Mesothelial cell of epicardium (in vitro differentiated cells): ENCODE results near the gene ATRNL1. TPM values are rescaled to one million over a fixed set of nuclear protein-coding genes. Genes with fewer than 3 reads are reported as not detected.

Experiments
- DNase-seq, 2 experiments: peaks; one replicate each; pipeline ENCODE4 v3.0.0; 2021; ENCODE audit warnings: low spot score in 2 of 2; ENCODE audit not compliant: unreplicated experiment in 2 of 2
- H3K27ac Mint-ChIP-seq: 2 replicates; pipeline ENCODE4 v1.8.0; 2021; ENCODE audit warnings: mixed read lengths
- H3K27me3 Mint-ChIP-seq: 2 replicates; pipeline ENCODE4 v1.8.0; 2021; ENCODE audit warnings: low read depth, mixed read lengths
- H3K36me3 Mint-ChIP-seq: 2 replicates; pipeline ENCODE4 v1.8.0; 2021; ENCODE audit warnings: mixed read lengths
- H3K4me1 Mint-ChIP-seq: 2 replicates; pipeline ENCODE4 v1.8.0; 2021; ENCODE audit warnings: mixed read lengths
- H3K4me3 Mint-ChIP-seq: 2 replicates; pipeline ENCODE4 v1.8.0; 2021; ENCODE audit warnings: mild to moderate bottlenecking, moderate library complexity, mixed read lengths
- H3K9me3 Mint-ChIP-seq: 2 replicates; pipeline ENCODE4 v1.8.0; 2021; ENCODE audit warnings: mixed read lengths
- CTCF ChIP-seq: fragments of 200-600 bp; sonication (generic); IDR thresholded peaks from one replicate; pipeline ENCODE4 v1.5.0; 2021; ENCODE audit warnings: antibody characterized with exemption; ENCODE audit not compliant: unreplicated experiment
- total RNA-seq: library from RNA; stranded (reverse); gene quantifications from 3 replicates; pipeline ENCODE4 v1.2.1, GENCODE V29; 2021

Gene ATRNL1
- total RNA-seq, 1 donor from 2014 or later = 39.6 TPM

GRCh38 chr10:115771755-115772154, 678.6 kb downstream of the ATRNL1 start:
- TF ChIP-seq CTCF = no peak
- Mint-ChIP-seq H3K36me3 (no peaks in the 10 kb centered on the region), H3K4me3 (no peak overlapping the region), H3K9me3 (no peaks in the 10 kb centered on the region), H3K27me3 (no peaks in the 10 kb centered on the region), H3K4me1 (peaks cover 11% of the 10 kb centered on the region), H3K27ac (no peak overlapping the region)
- DNase-seq = no peak

GRCh38 chr10:115772606-115773005, 679.4 kb downstream of the ATRNL1 start:
- no peaks in the 10 kb centered on the region for H3K27me3 Mint-ChIP-seq
- H3K4me3 Mint-ChIP-seq = no peak overlapping the region
- H3K4me1 Mint-ChIP-seq = peaks cover 11% of the 10 kb centered on the region
- no peaks in the 10 kb centered on the region for H3K9me3 Mint-ChIP-seq
- no peak for TF ChIP-seq CTCF
- H3K27ac Mint-ChIP-seq = no peak overlapping the region
- H3K36me3 Mint-ChIP-seq = no peaks in the 10 kb centered on the region
- DNase-seq = no peak

GRCh38 chr10:115773832-115774231, 680.7 kb downstream of the ATRNL1 start:
- H3K4me3 Mint-ChIP-seq = no peak overlapping the region
- no peak for DNase-seq
- H3K4me1 Mint-ChIP-seq = peaks cover 11% of the 10 kb centered on the region
- no peaks in the 10 kb centered on the region for H3K36me3 Mint-ChIP-seq
- H3K27ac Mint-ChIP-seq = no peak overlapping the region
- TF ChIP-seq CTCF = no peak
- H3K27me3 Mint-ChIP-seq = no peaks in the 10 kb centered on the region
- H3K9me3 Mint-ChIP-seq = no peaks in the 10 kb centered on the region

GRCh38 chr10:115774721-115775120, 681.6 kb downstream of the ATRNL1 start:
- H3K27me3 Mint-ChIP-seq = no peaks in the 10 kb centered on the region
- H3K9me3 Mint-ChIP-seq = no peaks in the 10 kb centered on the region
- H3K4me1 Mint-ChIP-seq = peaks cover 4% of the 10 kb centered on the region
- H3K36me3 Mint-ChIP-seq = no peaks in the 10 kb centered on the region
- TF ChIP-seq CTCF = no peak
- no peak for DNase-seq
- no peak overlapping the region for H3K4me3 Mint-ChIP-seq
- H3K27ac Mint-ChIP-seq = no peak overlapping the region

- Mint-ChIP-seq H3K36me3 (no peaks in the 10 kb centered on the region), H3K4me3 (no peak overlapping the region), H3K9me3 (no peaks in the 10 kb centered on the region), H3K4me1 (peaks cover 4% of the 10 kb centered on the region), H3K27me3 (no peaks in the 10 kb centered on the region), H3K27ac (no peak overlapping the region)
- no peak for DNase-seq
- TF ChIP-seq CTCF = no peak
Observed at GRCh38 chr10:115777646-115778045, 684.5 kb downstream of the ATRNL1 start.

GRCh38 chr10:115790220-115790619, 697.1 kb downstream of the ATRNL1 start:
- Mint-ChIP-seq H3K27me3 (no peaks in the 10 kb centered on the region), H3K9me3 (peaks cover 10% of the 10 kb centered on the region), H3K4me1 (peaks cover 21% of the 10 kb centered on the region), H3K36me3 (peaks cover 4% of the 10 kb centered on the region), H3K4me3 (no peak overlapping the region), H3K27ac (peak overlapping the region; percentile 31)
- no peak for TF ChIP-seq CTCF
- no peak for DNase-seq
